Measurements from ENCODE around the gene PRND.

PRND gene

GRCh38 chr20:4681991-4682401 lies 39.7 kb upstream of the PRND start:
- peak; percentile 50 for DNase-seq (ENCODE audit: extremely low read depth, low read depth)
- no peak overlapping the region for H3K4me3 ChIP-seq (replicated peaks; ENCODE audit: low read depth, low read length)
- TF ChIP-seq CTCF (IDR thresholded peaks at IDR 0.05; ENCODE audit: low read depth, low read length, missing control alignments), result no peak

GRCh38 chr20:4682682-4683081 lies 39.0 kb upstream of the PRND start:
- no peak overlapping the region for H3K4me3 ChIP-seq (replicated peaks; ENCODE audit: low read depth, low read length)
- TF ChIP-seq CTCF (IDR thresholded peaks at IDR 0.05; ENCODE audit: low read depth, low read length, missing control alignments), result no peak
- DNase-seq (ENCODE audit: extremely low read depth, low read depth), result no peak

GRCh38 chr20:4683261-4683660 lies 38.4 kb upstream of the PRND start:
- no peak overlapping the region for H3K4me3 ChIP-seq (replicated peaks; ENCODE audit: low read depth, low read length)
- no peak for DNase-seq (ENCODE audit: extremely low read depth, low read depth)
- no peak for TF ChIP-seq CTCF (IDR thresholded peaks at IDR 0.05; ENCODE audit: low read depth, low read length, missing control alignments)

GRCh38 chr20:4684837-4685413 lies 36.8 kb upstream of the PRND start:
- no peak for TF ChIP-seq CTCF (IDR thresholded peaks at IDR 0.05; ENCODE audit: low read depth, low read length, missing control alignments)
- H3K4me3 ChIP-seq (replicated peaks; ENCODE audit: low read depth, low read length), result no peak overlapping the region
- DNase-seq (ENCODE audit: extremely low read depth, low read depth), result no peak

- peak overlapping the region; percentile 54 for H3K4me3 ChIP-seq (replicated peaks; ENCODE audit: low read depth, low read length)
- DNase-seq (ENCODE audit: extremely low read depth, low read depth), result no peak
- no peak for TF ChIP-seq CTCF (IDR thresholded peaks at IDR 0.05; ENCODE audit: low read depth, low read length, missing control alignments)
Observed at GRCh38 chr20:4685923-4686221, 35.8 kb upstream of the PRND start.

- DNase-seq (ENCODE audit: extremely low read depth, low read depth), result no peak
- 0 out of 2 replicates have a peak overlapping the region, but pooled peaks have one; percentile 10 for H3K4me3 ChIP-seq (replicated peaks; ENCODE audit: low read depth, low read length)
- no peak for TF ChIP-seq CTCF (IDR thresholded peaks at IDR 0.05; ENCODE audit: low read depth, low read length, missing control alignments)
Observed at GRCh38 chr20:4688305-4688704, 33.4 kb upstream of the PRND start.

- no peak for TF ChIP-seq CTCF (IDR thresholded peaks at IDR 0.05; ENCODE audit: low read depth, low read length, missing control alignments)
- DNase-seq (ENCODE audit: extremely low read depth, low read depth), result no peak
- no peak overlapping the region for H3K4me3 ChIP-seq (replicated peaks; ENCODE audit: low read depth, low read length)
Observed at GRCh38 chr20:4689220-4689619, 32.5 kb upstream of the PRND start.

Data from HFF-Myc (cell line).